Measurements from ENCODE around the gene CACNA1F.

The CACNA1F gene

GRCh38 chrX:49155900-49156837 is 77.0 kb downstream of the CACNA1F start:
- TF ChIP-seq, protein P1, sequence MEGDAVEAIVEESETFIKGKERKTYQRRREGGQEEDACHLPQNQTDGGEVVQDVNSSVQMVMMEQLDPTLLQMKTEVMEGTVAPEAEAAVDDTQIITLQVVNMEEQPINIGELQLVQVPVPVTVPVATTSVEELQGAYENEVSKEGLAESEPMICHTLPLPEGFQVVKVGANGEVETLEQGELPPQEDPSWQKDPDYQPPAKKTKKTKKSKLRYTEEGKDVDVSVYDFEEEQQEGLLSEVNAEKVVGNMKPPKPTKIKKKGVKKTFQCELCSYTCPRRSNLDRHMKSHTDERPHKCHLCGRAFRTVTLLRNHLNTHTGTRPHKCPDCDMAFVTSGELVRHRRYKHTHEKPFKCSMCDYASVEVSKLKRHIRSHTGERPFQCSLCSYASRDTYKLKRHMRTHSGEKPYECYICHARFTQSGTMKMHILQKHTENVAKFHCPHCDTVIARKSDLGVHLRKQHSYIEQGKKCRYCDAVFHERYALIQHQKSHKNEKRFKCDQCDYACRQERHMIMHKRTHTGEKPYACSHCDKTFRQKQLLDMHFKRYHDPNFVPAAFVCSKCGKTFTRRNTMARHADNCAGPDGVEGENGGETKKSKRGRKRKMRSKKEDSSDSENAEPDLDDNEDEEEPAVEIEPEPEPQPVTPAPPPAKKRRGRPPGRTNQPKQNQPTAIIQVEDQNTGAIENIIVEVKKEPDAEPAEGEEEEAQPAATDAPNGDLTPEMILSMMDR (IDR thresholded peaks at IDR 0.05; ENCODE audit: extremely low read depth, insufficient read depth, missing control alignments), result peak; percentile 83
- in situ Hi-C loops (cut with MboI; ENCODE audit: low pct_unique_long_range_greater_than_20kb, low sequenced_read_pairs, unreplicated experiment), result no loop called here
- DNase-seq (ENCODE audit: low spot score), result peak; percentile 85

DNA sequence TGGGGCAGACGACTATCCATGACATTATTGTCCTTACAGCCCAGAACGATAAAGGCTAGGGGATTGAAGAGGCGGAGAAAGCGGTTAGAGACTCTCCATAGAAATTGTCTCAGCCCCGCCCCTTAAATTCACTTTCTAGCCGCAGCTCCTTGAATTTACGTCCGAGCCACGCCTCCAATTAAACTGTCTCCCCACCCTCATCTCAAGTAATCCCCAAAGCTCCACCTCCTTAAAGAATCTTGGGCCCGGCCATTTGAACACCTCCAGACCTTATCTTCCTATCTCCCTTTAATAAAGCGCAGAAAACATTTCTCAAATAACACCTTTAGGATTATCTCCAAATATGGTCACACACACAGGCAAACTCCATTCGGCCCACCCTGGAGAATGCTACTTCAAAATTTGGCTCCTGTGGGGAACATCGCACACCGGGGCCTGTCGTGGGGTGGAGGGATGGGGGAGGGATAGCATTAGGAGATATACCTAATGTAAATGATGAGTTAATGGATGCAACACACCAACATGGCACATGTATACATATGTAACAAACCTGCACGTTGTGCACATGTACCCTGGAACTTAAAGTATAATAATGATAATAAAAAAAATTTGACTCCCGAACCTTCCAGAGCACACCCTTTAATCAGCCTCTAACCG is 77.8 kb downstream of the CACNA1F start:
- TF ChIP-seq, protein P1 (IDR thresholded peaks at IDR 0.05; ENCODE audit: extremely low read depth, insufficient read depth, missing control alignments), result no peak
- peak; percentile 45 for DNase-seq (ENCODE audit: low spot score)
- in situ Hi-C loops (cut with MboI; ENCODE audit: low pct_unique_long_range_greater_than_20kb, low sequenced_read_pairs, unreplicated experiment), result no loop called here
